ENCODE measurements around the gene LHFPL3. TPM values are rescaled to one million over a fixed set of nuclear protein-coding genes. Genes with fewer than 3 reads are reported as not detected.
A peak's percentile ranks its signal among the peaks of the same experiment; 100 is the strongest.

The LHFPL3 gene
- total RNA-seq, 1 donor from 2014 or later: not detected

GRCh38 chr7:104795616-104796398, 467.4 kb downstream of the LHFPL3 start:
- DNase-seq (ENCODE audit: low read depth in 2 of 2): peak in 1 of 2 donors; percentile 27

- DNase-seq (ENCODE audit: low read depth in 2 of 2): no peak
Measured at GRCh38 chr7:104800307-104800706, 471.9 kb downstream of the LHFPL3 start.

GRCh38 chr7:104801022-104801421, 472.6 kb downstream of the LHFPL3 start:
- no peak for DNase-seq (ENCODE audit: low read depth in 2 of 2)

- no peak for DNase-seq (ENCODE audit: low read depth in 2 of 2)
Measured at GRCh38 chr7:104803931-104804330, 475.5 kb downstream of the LHFPL3 start.

GRCh38 chr7:104804696-104805095, 476.3 kb downstream of the LHFPL3 start:
- DNase-seq (ENCODE audit: low read depth in 2 of 2): no peak

GRCh38 chr7:104805449-104806317, 477.3 kb downstream of the LHFPL3 start:
- no peak for DNase-seq (ENCODE audit: low read depth in 2 of 2)

- DNase-seq (ENCODE audit: low read depth in 2 of 2): no peak
Measured at GRCh38 chr7:104807671-104808070, 479.3 kb downstream of the LHFPL3 start.

- DNase-seq (ENCODE audit: low read depth in 2 of 2): no peak
Measured at GRCh38 chr7:104809906-104810305, 481.5 kb downstream of the LHFPL3 start.

- DNase-seq (ENCODE audit: low read depth in 2 of 2): no peak
Measured at GRCh38 chr7:104814126-104814525, 485.7 kb downstream of the LHFPL3 start.

GRCh38 chr7:104814671-104815400, 486.4 kb downstream of the LHFPL3 start:
- no peak for DNase-seq (ENCODE audit: low read depth in 2 of 2)

GRCh38 chr7:104816537-104816936, 488.1 kb downstream of the LHFPL3 start:
- no peak for DNase-seq (ENCODE audit: low read depth in 2 of 2)

- no peak for DNase-seq (ENCODE audit: low read depth in 2 of 2)
Measured at GRCh38 chr7:104818961-104819880, 490.8 kb downstream of the LHFPL3 start.

GRCh38 chr7:104820836-104821535, 492.6 kb downstream of the LHFPL3 start:
- no peak for DNase-seq (ENCODE audit: low read depth in 2 of 2)

- no peak for DNase-seq (ENCODE audit: low read depth in 2 of 2)
Measured at GRCh38 chr7:104823177-104823576, 494.8 kb downstream of the LHFPL3 start.

GRCh38 chr7:104825099-104825498, 496.7 kb downstream of the LHFPL3 start:
- no peak for DNase-seq (ENCODE audit: low read depth in 2 of 2)

- DNase-seq (ENCODE audit: low read depth in 2 of 2): no peak
Measured at GRCh38 chr7:104826135-104826534, 497.7 kb downstream of the LHFPL3 start.

- no peak for DNase-seq (ENCODE audit: low read depth in 2 of 2)
Measured at GRCh38 chr7:104836976-104837375, 508.6 kb downstream of the LHFPL3 start.

- DNase-seq (ENCODE audit: low read depth in 2 of 2): no peak
Measured at GRCh38 chr7:104838537-104839299, 510.3 kb downstream of the LHFPL3 start.

GRCh38 chr7:104839842-104840241, 511.4 kb downstream of the LHFPL3 start:
- no peak for DNase-seq (ENCODE audit: low read depth in 2 of 2)

All from lung microvascular endothelial cell (primary cell).